D721Med (cell line): ENCODE measurements around the gene MARK3.

ENCODE experiments used
- DNase-seq: peaks from one replicate; pipeline ENCODE4 v3.0.0; 2011; ENCODE audit warnings: low spot score; ENCODE audit not compliant: insufficient read length
- FAIRE-seq: peaks from 2 replicates; lab custom pipeline; 2011; peaks lifted over from hg19 to GRCh38; lab: Jason Lieb, UNC
- TF ChIP-seq, protein P1 (sequence below): IDR thresholded peaks from 2 replicates; pipeline ENCODE4 v1.5.1; 2012; ENCODE audit warnings: mild to moderate bottlenecking, control low read depth; ENCODE audit not compliant: insufficient read depth; ENCODE audit errors: missing control alignments

The MARK3 gene

DNA sequence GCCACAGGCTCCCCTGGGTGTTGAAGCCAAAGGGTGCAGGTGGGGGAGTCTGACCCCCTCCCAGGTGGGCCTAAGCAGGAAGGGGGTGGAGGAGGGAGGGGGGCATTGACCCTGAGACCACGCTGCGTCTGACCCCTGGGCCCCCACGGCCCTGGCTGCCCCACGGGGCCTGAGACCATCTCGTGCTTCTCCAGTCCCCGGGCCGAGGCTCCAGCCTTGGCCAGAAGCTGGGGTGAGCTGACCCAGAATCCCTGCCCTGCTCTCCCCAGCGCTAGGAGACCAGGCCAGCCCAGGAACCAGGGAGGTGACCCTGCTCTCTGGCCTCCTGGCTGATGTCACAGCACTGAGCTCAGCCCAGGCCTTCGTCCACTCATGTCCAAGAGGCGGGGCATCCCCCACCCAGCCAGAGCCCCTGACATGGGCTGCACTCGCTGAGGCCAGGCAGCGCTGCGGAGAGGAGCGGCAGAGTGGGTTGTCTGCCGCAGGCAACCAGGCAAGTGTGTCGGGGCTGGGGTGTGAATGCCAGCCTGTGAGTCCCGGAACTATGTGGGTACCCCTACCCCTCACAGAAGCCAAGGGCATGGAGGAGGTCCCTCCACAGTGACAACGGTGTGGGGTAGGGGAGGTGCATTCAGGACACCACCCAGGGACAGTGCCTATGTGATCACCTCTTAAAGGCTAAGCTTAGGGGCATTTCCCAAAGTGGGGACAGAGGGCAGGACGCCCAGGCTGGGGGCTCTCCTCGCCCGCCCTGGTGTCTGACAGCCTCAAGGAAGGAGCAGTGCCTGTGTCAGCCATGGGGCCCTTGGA, 150.1 kb downstream of the MARK3 start:
- TF ChIP-seq, protein P1, sequence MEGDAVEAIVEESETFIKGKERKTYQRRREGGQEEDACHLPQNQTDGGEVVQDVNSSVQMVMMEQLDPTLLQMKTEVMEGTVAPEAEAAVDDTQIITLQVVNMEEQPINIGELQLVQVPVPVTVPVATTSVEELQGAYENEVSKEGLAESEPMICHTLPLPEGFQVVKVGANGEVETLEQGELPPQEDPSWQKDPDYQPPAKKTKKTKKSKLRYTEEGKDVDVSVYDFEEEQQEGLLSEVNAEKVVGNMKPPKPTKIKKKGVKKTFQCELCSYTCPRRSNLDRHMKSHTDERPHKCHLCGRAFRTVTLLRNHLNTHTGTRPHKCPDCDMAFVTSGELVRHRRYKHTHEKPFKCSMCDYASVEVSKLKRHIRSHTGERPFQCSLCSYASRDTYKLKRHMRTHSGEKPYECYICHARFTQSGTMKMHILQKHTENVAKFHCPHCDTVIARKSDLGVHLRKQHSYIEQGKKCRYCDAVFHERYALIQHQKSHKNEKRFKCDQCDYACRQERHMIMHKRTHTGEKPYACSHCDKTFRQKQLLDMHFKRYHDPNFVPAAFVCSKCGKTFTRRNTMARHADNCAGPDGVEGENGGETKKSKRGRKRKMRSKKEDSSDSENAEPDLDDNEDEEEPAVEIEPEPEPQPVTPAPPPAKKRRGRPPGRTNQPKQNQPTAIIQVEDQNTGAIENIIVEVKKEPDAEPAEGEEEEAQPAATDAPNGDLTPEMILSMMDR = no peak
- DNase-seq (no peak), FAIRE-seq (no peak)

DNA sequence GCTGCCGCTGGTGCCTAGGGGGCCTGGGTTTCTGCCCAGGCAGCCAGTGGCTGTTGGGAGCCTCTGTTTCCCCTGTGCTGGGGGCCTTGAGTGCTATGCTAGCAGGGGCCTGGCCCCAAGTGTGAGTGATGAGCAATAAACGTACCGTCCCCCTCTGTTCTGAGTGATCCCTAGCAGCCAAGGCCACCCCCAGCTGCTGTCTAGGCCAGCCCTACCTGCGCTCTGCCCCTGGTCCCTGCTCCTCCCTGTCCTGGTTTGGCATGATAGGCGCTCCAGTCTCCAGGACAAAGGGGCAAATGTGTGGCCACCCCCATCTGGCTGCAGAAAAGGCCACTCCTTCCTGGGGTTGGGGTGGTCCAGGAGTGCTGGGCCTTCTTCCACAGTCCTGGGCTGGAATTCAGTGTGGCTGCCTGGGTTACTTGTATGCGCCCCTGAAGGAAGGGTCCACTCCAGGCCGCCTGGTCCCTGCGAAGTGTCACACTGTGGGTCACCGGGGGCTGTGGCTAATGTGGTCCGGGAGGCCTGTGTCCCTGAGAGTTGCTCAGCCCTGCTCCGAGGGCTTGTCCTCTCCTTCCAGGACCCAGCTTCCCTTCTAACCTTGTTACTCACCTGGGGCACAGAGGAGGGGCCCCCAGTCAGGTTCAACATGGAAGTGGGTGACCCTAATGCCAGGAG, 150.8 kb downstream of the MARK3 start:
- no peak for DNase-seq
- FAIRE-seq = no peak
- TF ChIP-seq, protein P1 = no peak

DNA sequence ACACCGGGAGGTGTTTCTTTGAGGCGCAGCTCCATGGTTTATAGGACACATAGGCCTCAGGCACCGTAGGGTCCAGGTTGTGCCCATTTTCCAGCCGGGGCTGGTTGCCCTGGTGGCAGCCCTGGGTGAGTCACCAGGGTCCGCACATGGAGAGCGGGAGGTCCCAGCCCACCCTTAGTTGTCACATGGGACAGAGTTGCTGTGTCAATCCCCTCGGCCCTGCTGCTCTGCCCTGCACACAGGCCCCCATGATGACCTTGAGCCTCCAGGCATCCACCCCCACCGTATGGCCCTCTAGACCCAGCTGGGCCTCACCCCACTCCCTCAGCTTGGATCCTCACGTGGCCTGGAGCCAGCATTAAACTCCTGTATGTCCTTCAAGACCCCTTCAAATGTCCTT, 151.5 kb downstream of the MARK3 start:
- TF ChIP-seq, protein P1 = no peak
- no peak for FAIRE-seq
- no peak for DNase-seq

DNA sequence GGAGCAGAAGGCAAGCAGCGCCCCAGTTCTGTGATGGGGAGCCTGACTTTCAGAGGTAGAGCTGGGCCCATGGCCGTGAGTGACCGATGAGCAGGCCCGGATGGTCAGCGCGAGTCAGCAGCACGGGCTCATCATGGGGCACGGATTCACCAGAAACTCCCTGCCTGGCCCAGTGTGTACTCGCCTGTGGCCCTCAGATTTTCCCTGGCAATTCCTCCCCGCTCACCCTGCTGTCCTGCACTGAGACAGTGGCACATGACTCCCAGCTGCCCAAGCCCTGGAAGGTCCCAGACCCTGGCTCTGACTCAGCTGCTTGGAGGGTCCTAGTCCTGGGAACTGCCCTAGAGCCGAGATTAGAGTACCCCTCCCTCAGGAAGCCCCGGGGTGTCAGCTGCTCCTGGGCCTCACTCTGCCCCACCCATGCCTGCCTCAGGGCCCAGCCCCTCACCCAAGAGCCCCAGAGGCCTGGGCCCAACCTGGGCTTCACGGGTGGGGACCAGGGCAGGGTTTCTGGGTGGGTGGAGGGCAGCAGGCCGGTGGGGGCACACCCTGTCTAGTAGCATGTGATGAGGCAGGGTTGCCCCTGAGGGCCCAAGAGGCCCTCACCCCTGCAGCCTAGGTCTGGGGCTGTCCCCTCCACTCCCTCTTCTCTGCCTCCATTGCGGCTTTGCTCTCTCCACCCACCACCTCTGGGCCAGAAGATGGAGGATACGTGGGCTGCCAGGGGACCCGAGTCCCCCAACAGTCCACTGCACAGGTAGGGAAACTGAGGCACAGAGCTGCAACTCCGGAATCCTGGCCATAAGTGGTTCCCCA, 152.2 kb downstream of the MARK3 start:
- no peak for FAIRE-seq

DNA sequence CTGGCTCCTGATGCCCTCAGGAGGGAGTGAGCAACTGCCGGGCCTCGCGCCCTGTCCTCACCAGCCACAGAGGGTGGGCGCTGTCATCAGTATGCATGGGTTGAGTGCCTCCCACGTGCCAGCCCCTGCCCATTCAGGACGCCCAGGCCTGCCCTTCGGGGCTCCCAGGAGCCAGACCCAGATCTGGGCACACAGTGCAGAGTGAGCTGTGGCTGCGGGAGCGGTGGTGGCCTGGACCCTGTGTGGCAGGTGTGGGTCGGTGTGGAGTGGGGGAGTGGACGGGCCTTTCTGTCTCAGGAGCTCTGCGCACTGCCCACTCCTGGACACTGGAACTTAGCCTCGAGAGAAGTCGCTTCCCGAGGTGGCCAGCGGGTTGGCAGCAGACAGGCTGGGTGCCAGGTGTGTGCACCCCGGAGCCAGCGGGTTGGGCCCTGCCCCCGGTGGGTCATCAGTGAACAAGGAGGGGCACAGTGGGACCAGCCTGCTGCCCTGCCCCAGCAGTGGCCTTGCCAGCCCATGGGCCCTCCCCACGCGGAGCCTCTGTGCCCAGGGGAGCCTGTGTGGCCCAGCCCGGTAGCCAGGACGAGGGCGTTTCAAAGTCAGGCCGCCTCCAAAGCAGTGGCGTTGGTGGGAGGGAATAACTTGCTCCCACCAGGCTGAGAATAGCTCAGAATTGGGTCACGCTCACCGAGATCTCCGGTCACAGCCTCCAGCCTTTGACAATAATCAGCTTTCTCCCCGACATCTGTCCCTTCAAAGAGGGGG, 153.3 kb downstream of the MARK3 start:
- peak; percentile 77 for DNase-seq
- no peak for FAIRE-seq
- TF ChIP-seq, protein P1 = no peak

More for the DNA sequence above, 152.2 kb downstream of the MARK3 start:
- TF ChIP-seq, protein P1 = no peak
- no peak for DNase-seq

DNA sequence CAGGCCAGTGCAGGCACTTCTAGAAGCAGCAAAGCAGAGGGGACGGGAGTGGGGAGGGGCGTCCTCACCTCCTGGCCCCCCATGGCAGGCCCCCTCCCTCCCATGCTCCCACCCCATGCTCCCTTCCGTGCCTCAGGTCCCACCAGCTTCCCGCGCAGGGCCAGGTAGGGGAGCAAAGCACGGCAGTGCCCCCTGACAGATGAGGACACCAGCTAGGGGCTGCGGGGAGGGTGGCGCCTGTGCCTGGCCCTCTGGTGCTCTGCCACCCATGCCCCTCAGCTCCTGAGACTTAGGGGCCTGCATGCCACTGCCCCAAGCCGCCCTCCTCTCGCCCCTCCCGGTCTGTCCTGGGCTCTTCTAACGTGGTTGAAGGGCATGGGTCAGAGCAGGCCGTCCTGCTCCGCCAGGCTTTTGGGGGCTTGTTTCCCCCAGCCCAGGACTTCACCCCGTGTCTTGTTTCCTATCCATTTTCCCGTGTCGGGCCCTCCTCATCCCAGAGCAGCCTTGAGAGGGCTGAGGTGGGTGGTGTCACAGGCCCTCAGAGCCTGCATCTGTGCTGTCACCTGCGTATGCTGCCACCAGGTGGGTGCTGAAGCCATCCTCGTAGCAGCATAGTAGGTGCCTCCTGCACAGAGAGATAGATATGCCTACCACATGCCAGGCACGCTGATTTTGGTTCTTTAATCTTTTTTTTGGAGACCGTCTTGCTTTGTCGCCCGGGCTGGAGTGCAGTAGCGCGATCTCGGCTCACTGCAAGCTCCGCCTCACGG, 154.0 kb downstream of the MARK3 start:
- TF ChIP-seq, protein P1 = no peak
- no peak for FAIRE-seq
- DNase-seq = no peak
